NB4 (cell line): ENCODE data around the gene VAV2.

Experiments
- CTCF ChIP-seq: IDR thresholded peaks from one replicate; pipeline ENCODE4 v1.5.1; 2012; ENCODE audit warnings: low read depth, low read length
- MAX ChIP-seq: IDR thresholded peaks from 2 replicates; pipeline ENCODE4 v1.6.1; 2011; ENCODE audit warnings: low read depth, low read length
- POLR2A ChIP-seq: IDR thresholded peaks from 2 replicates; pipeline ENCODE4 v1.6.1; 2011; ENCODE audit warnings: mild to moderate bottlenecking; ENCODE audit not compliant: insufficient read length; ENCODE audit errors: extremely low read depth

- no peak for TF ChIP-seq CTCF
- TF ChIP-seq POLR2A = no peak
- TF ChIP-seq MAX = no peak
These were observed 229.4 kb downstream of the VAV2 start for GRCh38 chr9:133762488-133763271.
